Panc1 (cell line): ENCODE data around the gene KDM3B.

Source experiments
- CTCF ChIP-seq: fragments of 450-650 bp; IDR thresholded peaks from 2 replicates; pipeline ENCODE4 v1.5.1; 2017; ENCODE audit warnings: mild to moderate bottlenecking
- POLR2AphosphoS5 ChIP-seq: IDR thresholded peaks from 2 replicates; pipeline ENCODE4 v1.6.1; 2012; ENCODE audit warnings: mild to moderate bottlenecking, low read depth, low read length, moderate library complexity
- SIN3A ChIP-seq: IDR thresholded peaks from 2 replicates; pipeline ENCODE4 v1.6.1; 2012; ENCODE audit warnings: low read depth, mild to moderate bottlenecking, low read length, moderate library complexity, borderline replicate concordance; ENCODE audit not compliant: insufficient read depth
- TCF7L2 ChIP-seq: IDR thresholded peaks from 2 replicates; pipeline ENCODE4 v1.6.1; 2011; ENCODE audit warnings: mild to moderate bottlenecking, low read depth, low read length, inconsistent platforms

GRCh38 chr5:138382347-138382746 is 29.9 kb downstream of the KDM3B start:
- no peak for TF ChIP-seq CTCF
- TF ChIP-seq POLR2AphosphoS5 = no peak
- TF ChIP-seq SIN3A = no peak
- no peak for TF ChIP-seq TCF7L2
